ENCODE data around the gene DPM3. TPM values are rescaled to one million over a fixed set of nuclear protein-coding genes. Genes with fewer than 3 reads are reported as not detected.

DPM3 gene
- total and polyA plus RNA-seq, 5 donors: 71.2 to 186 (median 76.3) TPM

DNA sequence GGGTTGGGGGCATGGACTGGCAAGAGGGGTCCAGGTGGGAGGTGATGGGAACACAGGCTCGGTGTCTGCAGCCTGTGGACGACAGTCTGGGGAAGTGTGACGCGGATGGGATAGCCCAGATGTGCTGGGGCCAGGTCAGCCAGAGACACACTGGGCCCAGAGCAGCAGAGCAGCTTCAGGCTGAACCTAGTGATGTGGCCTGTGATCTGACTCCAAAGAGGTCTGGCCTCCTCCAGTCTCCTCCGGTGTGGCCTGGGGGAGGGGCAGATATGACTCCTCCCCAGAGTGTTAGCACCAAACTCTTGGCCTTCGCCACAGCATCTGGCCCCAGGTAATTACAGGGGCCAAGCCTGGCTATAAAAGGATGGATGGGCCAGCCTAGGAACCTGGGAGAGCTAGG, 48.2 kb downstream of the DPM3 start:
- no peak for DNase-seq
- intact Hi-C loops (cut with DNase I): loop anchor here in 3 of 4 donors (5.0 kb wide), 2 partner anchors 35 to 75 kb away; partner anchors contain the start of gene EFNA1 (in 2 of the 3)
- 88% methylated on average over 6 of the region's 6 CpGs for WGBS
- no peak for ATAC-seq
- Histone ChIP-seq H3K4me3 (ENCODE audit: low read length) (no peak overlapping the region), H3K27ac (ENCODE audit: low read length) (no peak overlapping the region), H3K9me3 (ENCODE audit: control insufficient read depth, low read length) (no peaks in the 10 kb centered on the region), H3K27me3 (ENCODE audit: control insufficient read depth, insufficient read depth) (no peaks in the 10 kb centered on the region), H3K4me1 (ENCODE audit: control insufficient read depth, insufficient read depth, low read length) (peaks cover 7% of the 10 kb centered on the region)

GRCh38 chr1:155091071-155092051, 49.0 kb downstream of the DPM3 start:
- Histone ChIP-seq H3K27me3 (ENCODE audit: control insufficient read depth, insufficient read depth) (no peaks in the 10 kb centered on the region), H3K27ac (ENCODE audit: low read length) (no peak overlapping the region), H3K9me3 (ENCODE audit: control insufficient read depth, low read length) (no peaks in the 10 kb centered on the region), H3K4me1 (ENCODE audit: control insufficient read depth, insufficient read depth, low read length) (peaks cover 7% of the 10 kb centered on the region), H3K4me3 (ENCODE audit: low read length) (no peak overlapping the region)
- 23% methylated on average over 29 of the region's 29 CpGs for WGBS
- DNase-seq (peak; percentile 81 to 94 (median 91)), ATAC-seq (peak; percentile 28 to 65)
- intact Hi-C loops (cut with DNase I): loop anchor here in 3 of 4 donors (2.0 to 5.0 kb wide), 4 partner anchors 36 to 77 kb away; partner anchors contain the start of gene EFNA1 (in 2 of the 3)

Other genes starting within 250 kb of the DPM3 start
- 10 to 100 TPM; 51.5 to 74.3 (median 61.8) TPM for gene PMVK, start 203.8 kb downstream of the DPM3 start, total RNA-seq
- 74.0 TPM for gene PMVK, start 203.8 kb downstream of the DPM3 start, polyA plus RNA-seq
- gene PBXIP1, start 184.4 kb downstream of the DPM3 start, total RNA-seq: 100 to 1,000 TPM in 1 of 4 donors, 10 to 100 TPM in 3; 84.8 to 104 (median 90.1) TPM
- gene PBXIP1, start 184.4 kb downstream of the DPM3 start, polyA plus RNA-seq: 82.9 TPM
- 10 to 100 TPM; 14.6 to 22.0 (median 18.6) TPM for gene PYGO2, start 178.7 kb downstream of the DPM3 start, total RNA-seq
- gene PYGO2, start 178.7 kb downstream of the DPM3 start, polyA plus RNA-seq: 14.3 TPM
- 10 to 100 TPM; 63.2 to 81.7 (median 71.4) TPM for gene SHC1, start 169.8 kb downstream of the DPM3 start, total RNA-seq
- 37.9 TPM for gene SHC1, start 169.8 kb downstream of the DPM3 start, polyA plus RNA-seq
- gene CKS1B, start 165.8 kb downstream of the DPM3 start, total RNA-seq: 10 to 100 TPM; 19.9 to 28.1 (median 23.4) TPM
- gene CKS1B, start 165.8 kb downstream of the DPM3 start, polyA plus RNA-seq: 28.9 TPM
- 10 to 100 TPM; 22.8 to 32.7 (median 25.2) TPM for gene FLAD1, start 157.2 kb downstream of the DPM3 start, total RNA-seq
- 25.3 TPM for gene FLAD1, start 157.2 kb downstream of the DPM3 start, polyA plus RNA-seq
- not detected for gene LENEP, start 146.9 kb downstream of the DPM3 start, total RNA-seq
- not detected for gene LENEP, start 146.9 kb downstream of the DPM3 start, polyA plus RNA-seq
- 10 to 100 TPM; 40.3 to 66.6 (median 52.7) TPM for gene ZBTB7B, start 137.7 kb downstream of the DPM3 start, total RNA-seq
- 41.7 TPM for gene ZBTB7B, start 137.7 kb downstream of the DPM3 start, polyA plus RNA-seq
- under 1 TPM in 3 of 4 donors, not detected in 1; 0.25 to 0.33 (median 0.32) TPM for gene DCST2, start 106.8 kb downstream of the DPM3 start, total RNA-seq
- gene DCST2, start 106.8 kb downstream of the DPM3 start, polyA plus RNA-seq: 0.23 TPM
- gene DCST1, start 106.7 kb downstream of the DPM3 start, total RNA-seq: not detected
- not detected for gene DCST1, start 106.7 kb downstream of the DPM3 start, polyA plus RNA-seq
- 100 to 1,000 TPM in 1 of 4 donors, 10 to 100 TPM in 3; 51.2 to 106 (median 63.6) TPM for gene ADAM15, start 89.2 kb downstream of the DPM3 start, total RNA-seq
- 68.4 TPM for gene ADAM15, start 89.2 kb downstream of the DPM3 start, polyA plus RNA-seq
- gene EFNA4, start 76.8 kb downstream of the DPM3 start, total RNA-seq: 1 to 10 TPM; 3.3 to 4.2 (median 3.7) TPM
- gene EFNA4, start 76.8 kb downstream of the DPM3 start, polyA plus RNA-seq: 3.0 TPM
- gene EFNA3, start 61.7 kb downstream of the DPM3 start, total RNA-seq: 1 to 10 TPM in 3 of 4 donors, under 1 TPM in 1; 0.78 to 1.9 (median 1.2) TPM
- 1.1 TPM for gene EFNA3, start 61.7 kb downstream of the DPM3 start, polyA plus RNA-seq
- 10 to 100 TPM; 25.4 to 41.4 (median 36.4) TPM for gene EFNA1, start 12.7 kb downstream of the DPM3 start, total RNA-seq
- gene EFNA1, start 12.7 kb downstream of the DPM3 start, polyA plus RNA-seq: 28.8 TPM
- gene SLC50A1, start 4.7 kb downstream of the DPM3 start, total RNA-seq: 10 to 100 TPM in 2 of 4 donors, 1 to 10 TPM in 2; 8.1 to 10.1 (median 9.3) TPM
- gene SLC50A1, start 4.7 kb downstream of the DPM3 start, polyA plus RNA-seq: 13.6 TPM
- gene KRTCAP2, start 32.8 kb upstream of the DPM3 start, total RNA-seq: 100 to 1,000 TPM; 122 to 150 (median 130) TPM
- gene KRTCAP2, start 32.8 kb upstream of the DPM3 start, polyA plus RNA-seq: 217 TPM
- under 1 TPM; 0.17 to 0.37 (median 0.26) TPM for gene TRIM46, start 33.3 kb upstream of the DPM3 start, total RNA-seq
- gene TRIM46, start 33.3 kb upstream of the DPM3 start, polyA plus RNA-seq: 0.18 TPM
- gene THBS3, start 67.4 kb upstream of the DPM3 start, total RNA-seq: 10 to 100 TPM; 16.5 to 33.4 (median 20.1) TPM
- gene THBS3, start 67.4 kb upstream of the DPM3 start, polyA plus RNA-seq: 19.6 TPM
- 10 to 100 TPM; 20.1 to 24.3 (median 21.1) TPM for gene MTX1, start 68.2 kb upstream of the DPM3 start, total RNA-seq
- gene MTX1, start 68.2 kb upstream of the DPM3 start, polyA plus RNA-seq: 31.9 TPM
- 10 to 100 TPM; 14.2 to 22.3 (median 15.8) TPM for gene ENTREP3, start 115.0 kb upstream of the DPM3 start, total RNA-seq
- gene ENTREP3, start 115.0 kb upstream of the DPM3 start, polyA plus RNA-seq: 9.4 TPM
- 10 to 100 TPM; 50.3 to 65.2 (median 54.9) TPM for gene SCAMP3, start 121.8 kb upstream of the DPM3 start, total RNA-seq
- gene SCAMP3, start 121.8 kb upstream of the DPM3 start, polyA plus RNA-seq: 59.3 TPM
- gene CLK2, start 133.0 kb upstream of the DPM3 start, total RNA-seq: 10 to 100 TPM; 19.4 to 26.2 (median 22.5) TPM
- 21.8 TPM for gene CLK2, start 133.0 kb upstream of the DPM3 start, polyA plus RNA-seq
- gene HCN3, start 136.9 kb upstream of the DPM3 start, total RNA-seq: 1 to 10 TPM in 2 of 4 donors, under 1 TPM in 2; 0.92 to 1.4 (median 1.1) TPM
- 0.77 TPM for gene HCN3, start 136.9 kb upstream of the DPM3 start, polyA plus RNA-seq
- not detected for gene PKLR, start 160.9 kb upstream of the DPM3 start, total RNA-seq
- not detected for gene PKLR, start 160.9 kb upstream of the DPM3 start, polyA plus RNA-seq
- 100 to 1,000 TPM in 2 of 4 donors, 10 to 100 TPM in 2; 78.9 to 113 (median 99.1) TPM for gene FDPS, start 168.3 kb upstream of the DPM3 start, total RNA-seq
- 103 TPM for gene FDPS, start 168.3 kb upstream of the DPM3 start, polyA plus RNA-seq
- 10 to 100 TPM; 20.8 to 29.7 (median 24.5) TPM for gene RUSC1, start 180.4 kb upstream of the DPM3 start, total RNA-seq
- gene RUSC1, start 180.4 kb upstream of the DPM3 start, polyA plus RNA-seq: 23.2 TPM